ENCODE measurements around the gene AQP6. TPM values are rescaled to one million over a fixed set of nuclear protein-coding genes. Genes with fewer than 3 reads are reported as not detected.

AQP6 gene
- total RNA-seq, 6 experiments from 2014 or later: 0.31 to 0.34 TPM; not detected in 4

DNA sequence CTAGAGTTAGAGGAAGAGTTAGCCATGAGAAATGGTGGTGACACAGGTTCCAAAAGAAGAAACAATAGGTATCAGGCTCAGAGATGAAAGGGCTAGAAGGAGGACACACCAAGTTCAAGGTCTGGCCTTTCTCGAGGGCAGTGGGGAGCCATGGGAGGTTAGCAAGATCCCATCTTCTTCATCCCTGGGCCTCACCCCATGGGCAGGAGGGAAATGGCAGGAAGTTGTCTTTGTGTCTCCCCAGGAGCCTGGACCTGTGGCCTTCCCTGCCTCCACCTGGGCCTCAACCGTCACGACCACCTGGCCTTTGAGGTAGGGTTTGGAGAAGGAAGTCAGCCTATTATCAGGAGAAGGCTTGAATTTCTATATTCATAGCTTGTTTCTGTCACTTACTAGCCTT, 28.0 kb upstream of the AQP6 start:
- ATAC-seq: no peak
- Histone ChIP-seq H3K36me3 (no peaks in the 10 kb centered on the region), H3K9me3 (no peaks in the 10 kb centered on the region), H3K27ac (no peak overlapping the region), H3K27me3 (no peaks in the 10 kb centered on the region), H3K4me3 (no peak overlapping the region), H3K4me1 (peaks cover 0 to 7% (median 0%) of the 10 kb centered on the region in 4 donors)
- 76% methylated on average over 3 of the region's 3 CpGs for WGBS (ENCODE audit: insufficient coverage, low coverage, low lambda C conversion rate, missing lambda C conversion rate)
- peak in 1 of 3 donors; percentile 35 for DNase-seq
- intact Hi-C loops (cut with DNase I): no loop called here
- no peak for TF ChIP-seq POLR2A (IDR thresholded peaks at IDR 0.05)
- TF ChIP-seq, protein P1, sequence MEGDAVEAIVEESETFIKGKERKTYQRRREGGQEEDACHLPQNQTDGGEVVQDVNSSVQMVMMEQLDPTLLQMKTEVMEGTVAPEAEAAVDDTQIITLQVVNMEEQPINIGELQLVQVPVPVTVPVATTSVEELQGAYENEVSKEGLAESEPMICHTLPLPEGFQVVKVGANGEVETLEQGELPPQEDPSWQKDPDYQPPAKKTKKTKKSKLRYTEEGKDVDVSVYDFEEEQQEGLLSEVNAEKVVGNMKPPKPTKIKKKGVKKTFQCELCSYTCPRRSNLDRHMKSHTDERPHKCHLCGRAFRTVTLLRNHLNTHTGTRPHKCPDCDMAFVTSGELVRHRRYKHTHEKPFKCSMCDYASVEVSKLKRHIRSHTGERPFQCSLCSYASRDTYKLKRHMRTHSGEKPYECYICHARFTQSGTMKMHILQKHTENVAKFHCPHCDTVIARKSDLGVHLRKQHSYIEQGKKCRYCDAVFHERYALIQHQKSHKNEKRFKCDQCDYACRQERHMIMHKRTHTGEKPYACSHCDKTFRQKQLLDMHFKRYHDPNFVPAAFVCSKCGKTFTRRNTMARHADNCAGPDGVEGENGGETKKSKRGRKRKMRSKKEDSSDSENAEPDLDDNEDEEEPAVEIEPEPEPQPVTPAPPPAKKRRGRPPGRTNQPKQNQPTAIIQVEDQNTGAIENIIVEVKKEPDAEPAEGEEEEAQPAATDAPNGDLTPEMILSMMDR (IDR thresholded peaks at IDR 0.05): no peak

DNA sequence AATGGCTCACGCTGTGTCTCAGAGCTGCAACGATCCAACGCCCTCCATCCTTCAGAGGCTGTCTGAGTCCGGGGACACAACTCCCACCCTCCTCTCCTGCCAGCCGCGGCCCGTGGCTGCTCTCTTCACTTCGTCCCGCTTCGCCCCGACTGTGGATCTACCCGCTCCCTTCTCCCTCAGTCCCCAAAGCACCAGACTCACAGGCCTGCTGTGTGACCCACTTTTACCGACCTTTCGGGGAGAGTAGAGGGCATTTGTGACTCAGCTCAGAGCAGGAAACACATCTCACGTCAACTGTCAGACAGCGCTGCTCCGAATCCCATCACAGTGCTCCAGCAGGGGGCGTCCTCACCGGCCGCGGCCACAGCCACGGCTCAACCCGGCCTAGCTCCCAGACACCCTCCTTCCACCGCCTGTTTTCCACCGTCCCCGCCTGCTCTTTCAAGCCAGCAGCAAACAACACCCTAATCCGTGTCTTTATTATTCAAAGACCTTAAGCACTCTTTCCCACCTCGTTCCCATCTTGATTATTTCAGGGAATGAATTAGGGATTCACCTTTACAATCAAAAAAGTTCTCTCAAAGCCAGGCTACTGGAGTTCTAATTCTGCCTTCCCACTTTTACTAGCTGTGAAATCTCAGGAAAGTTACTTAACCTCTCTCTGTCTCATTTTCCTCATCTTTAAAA, 27.2 kb upstream of the AQP6 start:
- peak; percentile 97 to 98 (median 98) for ATAC-seq
- WGBS (ENCODE audit: insufficient coverage, low coverage, low lambda C conversion rate, missing lambda C conversion rate): 6% methylated on average over 28 of the region's 28 CpGs
- TF ChIP-seq, protein P1 (IDR thresholded peaks at IDR 0.05): peak; percentile 72 to 97 (median 90)
- no peak for TF ChIP-seq POLR2A (IDR thresholded peaks at IDR 0.05)
- Histone ChIP-seq H3K36me3 (no peaks in the 10 kb centered on the region), H3K27ac (no peak overlapping the region), H3K4me1 (peaks cover 0 to 7% (median 0%) of the 10 kb centered on the region in 4 donors), H3K9me3 (no peaks in the 10 kb centered on the region), H3K27me3 (no peaks in the 10 kb centered on the region), H3K4me3 (no peak overlapping the region)
- DNase-seq: peak; percentile 82 to 85 (median 83)
- intact Hi-C loops (cut with DNase I): no loop called here

DNA sequence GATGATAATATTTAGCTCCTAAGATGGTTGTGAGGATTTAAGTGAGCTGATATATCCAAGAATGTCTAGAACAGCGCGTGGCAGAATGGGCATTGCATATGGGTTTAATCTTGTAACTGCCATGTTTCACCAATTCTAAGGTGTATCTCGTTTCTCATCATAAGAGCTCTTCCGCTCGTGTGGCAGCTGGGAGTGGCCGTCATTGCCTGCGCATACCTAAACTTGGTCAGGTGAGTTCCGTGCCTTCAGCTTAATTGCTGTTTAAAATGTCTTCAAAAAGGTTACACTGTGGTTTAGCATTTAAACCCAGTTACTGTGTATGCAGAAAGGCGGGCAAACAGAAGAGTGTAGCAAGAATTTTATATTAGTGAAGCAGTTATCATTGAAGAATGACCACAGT, 26.7 kb upstream of the AQP6 start:
- H3K4me1 ChIP-seq: peaks cover 0 to 7% (median 0%) of the 10 kb centered on the region in 4 donors
- ATAC-seq: no peak
- no peaks in the 10 kb centered on the region for H3K36me3 ChIP-seq
- no peak for TF ChIP-seq POLR2A (IDR thresholded peaks at IDR 0.05)
- TF ChIP-seq, protein P1 (IDR thresholded peaks at IDR 0.05): no peak
- no peak for DNase-seq
- no peak overlapping the region for H3K4me3 ChIP-seq
- 87% methylated on average over 9 of the region's 9 CpGs for WGBS (ENCODE audit: insufficient coverage, low coverage, low lambda C conversion rate, missing lambda C conversion rate)
- no peaks in the 10 kb centered on the region for H3K27me3 ChIP-seq
- intact Hi-C loops (cut with DNase I): no loop called here
- H3K27ac ChIP-seq: no peak overlapping the region
- no peaks in the 10 kb centered on the region for H3K9me3 ChIP-seq

DNA sequence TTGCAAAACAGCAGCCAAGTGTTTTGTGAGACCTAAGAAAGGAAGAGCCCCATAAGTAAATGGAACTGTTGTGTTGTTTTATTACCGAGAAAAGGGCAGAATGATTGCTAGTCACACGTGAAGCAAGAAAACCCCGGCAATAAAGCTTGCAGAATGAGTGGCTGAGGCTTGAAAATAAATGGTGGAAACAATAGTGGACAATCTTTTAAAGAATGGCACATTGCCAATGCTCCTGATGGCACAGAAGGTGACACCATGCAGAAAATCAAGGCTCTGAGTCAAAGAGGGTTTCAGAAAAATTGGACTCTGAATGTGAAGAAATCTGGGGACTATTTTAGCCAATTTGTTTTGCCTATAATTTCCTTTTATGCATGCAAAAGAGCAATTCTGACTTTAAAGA, 26.2 kb upstream of the AQP6 start:
- no peak for DNase-seq
- ATAC-seq: no peak
- Histone ChIP-seq H3K4me3 (no peak overlapping the region), H3K36me3 (no peaks in the 10 kb centered on the region), H3K4me1 (peaks cover 0 to 7% (median 0%) of the 10 kb centered on the region in 4 donors), H3K27me3 (no peaks in the 10 kb centered on the region), H3K27ac (no peak overlapping the region), H3K9me3 (no peaks in the 10 kb centered on the region)
- WGBS (ENCODE audit: insufficient coverage, low coverage, low lambda C conversion rate, missing lambda C conversion rate): 69% methylated on average over 3 of the region's 3 CpGs
- TF ChIP-seq, protein P1 (IDR thresholded peaks at IDR 0.05): no peak
- no peak for TF ChIP-seq POLR2A (IDR thresholded peaks at IDR 0.05)
- intact Hi-C loops (cut with DNase I): no loop called here

All from right lobe of liver (tissue), 6 donors.